ENCODE results near the gene ATG2A. TPM values are rescaled to one million over a fixed set of nuclear protein-coding genes. Genes with fewer than 3 reads are reported as not detected.

The ATG2A gene
- total RNA-seq, 1 experiment from 2014 or later, result 24.7 TPM

DNA sequence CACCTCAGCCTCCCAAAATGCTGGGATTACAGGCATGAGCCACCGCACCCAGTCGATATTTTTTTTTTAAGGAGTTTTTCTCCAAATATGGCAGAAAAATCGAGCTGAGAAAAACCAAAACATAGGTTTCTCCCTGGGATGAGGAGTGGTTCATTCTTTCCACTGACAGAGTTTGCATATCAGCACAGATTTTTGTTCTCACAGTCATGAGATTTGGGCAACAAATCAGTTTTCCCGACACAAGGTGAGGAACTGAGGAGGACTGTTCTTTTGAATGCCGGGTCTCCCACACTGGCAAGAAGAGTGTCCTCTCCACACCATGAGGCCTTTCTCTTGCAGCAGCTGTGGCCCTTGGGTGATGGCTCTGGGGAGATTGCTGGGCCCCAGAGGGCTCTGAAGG is 34.8 kb downstream of the ATG2A start:
- Histone ChIP-seq H4K20me1 (ENCODE audit: insufficient read depth) (no peaks in the 10 kb centered on the region), H3K4me1 (ENCODE audit: control insufficient read depth in 1 of 2, insufficient read depth in 2 of 2, low read length in 2 of 2) (peaks cover 6 to 21% of the 10 kb centered on the region in 2 experiments; a peak in 3 of 4 replicates), H3K9me3 (ENCODE audit: control insufficient read depth in 1 of 2, insufficient read depth in 1 of 2, low read depth in 1 of 2, low read length in 2 of 2) (no peaks in the 10 kb centered on the region), H3K4me2 (ENCODE audit: low read length) (no peak overlapping the region), H3K36me3 (ENCODE audit: control insufficient read depth in 1 of 2, insufficient read depth in 2 of 2, low read length in 2 of 2) (no peaks in the 10 kb centered on the region), H3K27ac (ENCODE audit: low read depth, low read length) (no peak overlapping the region), H3K9me2 (ENCODE audit: insufficient read depth) (no peaks in the 10 kb centered on the region), H3K9ac (ENCODE audit: low read length) (no peak overlapping the region), H3K79me2 (ENCODE audit: insufficient read depth, low read length) (peaks cover 15% of the 10 kb centered on the region), H3K4me3 (replicated peaks in 1 of 2; ENCODE audit: low read depth in 1 of 2, low read length in 2 of 2) (no peak overlapping the region), H2AFZ (ENCODE audit: low read depth, low read length, poor library complexity, severe bottlenecking) (no peak overlapping the region), H3K27me3 (ENCODE audit: insufficient read depth, low read length) (no peaks in the 10 kb centered on the region)
- intact Hi-C loops (cut with micrococcal nuclease), result no loop called here
- ChIA-PET RAD21 (ENCODE audit: low non-redundant PET in 1 of 2, low total read pairs in 2 of 2, uncharacterized antibody in 2 of 2, unreplicated experiment in 2 of 2) (no interaction called here), CTCF (no interaction called here), POLR2A (no interaction called here)
- ATAC-seq (no peak), DNase-seq (ENCODE audit: low read depth, low spot score) (no peak)
- no TSS peak for BruUV-seq (replicated peaks)
- TF ChIP-seq EGR1 (IDR thresholded peaks at IDR 0.05; ENCODE audit: low read depth), result no peak
- TF ChIP-seq, protein P1, sequence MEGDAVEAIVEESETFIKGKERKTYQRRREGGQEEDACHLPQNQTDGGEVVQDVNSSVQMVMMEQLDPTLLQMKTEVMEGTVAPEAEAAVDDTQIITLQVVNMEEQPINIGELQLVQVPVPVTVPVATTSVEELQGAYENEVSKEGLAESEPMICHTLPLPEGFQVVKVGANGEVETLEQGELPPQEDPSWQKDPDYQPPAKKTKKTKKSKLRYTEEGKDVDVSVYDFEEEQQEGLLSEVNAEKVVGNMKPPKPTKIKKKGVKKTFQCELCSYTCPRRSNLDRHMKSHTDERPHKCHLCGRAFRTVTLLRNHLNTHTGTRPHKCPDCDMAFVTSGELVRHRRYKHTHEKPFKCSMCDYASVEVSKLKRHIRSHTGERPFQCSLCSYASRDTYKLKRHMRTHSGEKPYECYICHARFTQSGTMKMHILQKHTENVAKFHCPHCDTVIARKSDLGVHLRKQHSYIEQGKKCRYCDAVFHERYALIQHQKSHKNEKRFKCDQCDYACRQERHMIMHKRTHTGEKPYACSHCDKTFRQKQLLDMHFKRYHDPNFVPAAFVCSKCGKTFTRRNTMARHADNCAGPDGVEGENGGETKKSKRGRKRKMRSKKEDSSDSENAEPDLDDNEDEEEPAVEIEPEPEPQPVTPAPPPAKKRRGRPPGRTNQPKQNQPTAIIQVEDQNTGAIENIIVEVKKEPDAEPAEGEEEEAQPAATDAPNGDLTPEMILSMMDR (IDR thresholded peaks at IDR 0.05 in 2 of 3, conservative IDR thresholded peaks at IDR 0.05 in 1 of 3; ENCODE audit: borderline replicate concordance in 1 of 3, insufficient read depth in 1 of 3, low read depth in 2 of 3, low read length in 2 of 3), result no peak
- TF ChIP-seq, protein P2, sequence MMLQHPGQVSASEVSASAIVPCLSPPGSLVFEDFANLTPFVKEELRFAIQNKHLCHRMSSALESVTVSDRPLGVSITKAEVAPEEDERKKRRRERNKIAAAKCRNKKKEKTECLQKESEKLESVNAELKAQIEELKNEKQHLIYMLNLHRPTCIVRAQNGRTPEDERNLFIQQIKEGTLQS (IDR thresholded peaks at IDR 0.05), result no peak

DNA sequence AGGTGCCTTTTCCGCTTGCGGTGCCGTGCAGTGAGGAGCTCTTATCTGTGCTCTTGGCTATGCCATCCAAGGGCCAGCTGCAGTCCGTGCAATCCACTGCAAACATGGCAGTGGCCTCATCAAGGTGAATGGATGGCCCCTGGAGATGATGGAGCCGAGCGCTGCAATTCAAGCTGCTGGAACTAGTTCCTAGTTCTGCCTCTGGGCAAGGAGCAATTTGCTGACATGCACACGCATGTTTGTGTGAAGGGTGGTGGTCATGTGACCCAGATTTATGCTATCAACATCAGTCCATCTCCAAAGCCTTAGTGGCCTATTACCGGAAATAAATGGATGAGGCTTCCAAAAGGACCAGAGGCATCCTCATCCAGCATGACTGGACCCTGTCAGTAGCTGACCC is 35.5 kb downstream of the ATG2A start:
- no peaks in the 10 kb centered on the region for H4K20me1 ChIP-seq (ENCODE audit: insufficient read depth)
- ChIA-PET CTCF (no interaction called here), RAD21 (ENCODE audit: low non-redundant PET in 1 of 2, low total read pairs in 2 of 2, uncharacterized antibody in 2 of 2, unreplicated experiment in 2 of 2) (no interaction called here), POLR2A (no interaction called here)
- no peak overlapping the region for H3K4me2 ChIP-seq (ENCODE audit: low read length)
- no peak for DNase-seq (ENCODE audit: low read depth, low spot score)
- no peak overlapping the region for H3K9ac ChIP-seq (ENCODE audit: low read length)
- peaks cover 13 to 26% of the 10 kb centered on the region in 2 experiments for H3K4me1 ChIP-seq (ENCODE audit: control insufficient read depth in 1 of 2, insufficient read depth in 2 of 2, low read length in 2 of 2)
- no peaks in the 10 kb centered on the region for H3K9me3 ChIP-seq (ENCODE audit: control insufficient read depth in 1 of 2, insufficient read depth in 1 of 2, low read depth in 1 of 2, low read length in 2 of 2)
- BruUV-seq (replicated peaks), result no TSS peak
- no peak overlapping the region for H2AFZ ChIP-seq (ENCODE audit: low read depth, low read length, poor library complexity, severe bottlenecking)
- H3K4me3 ChIP-seq (replicated peaks in 1 of 2; ENCODE audit: low read depth in 1 of 2, low read length in 2 of 2), result no peak overlapping the region
- no peaks in the 10 kb centered on the region for H3K27me3 ChIP-seq (ENCODE audit: insufficient read depth, low read length)
- H3K36me3 ChIP-seq (ENCODE audit: control insufficient read depth in 1 of 2, insufficient read depth in 2 of 2, low read length in 2 of 2), result peaks cover 0 to under 1% of the 10 kb centered on the region in 2 experiments; a peak in 1 of 4 replicates
- ATAC-seq, result no peak
- no peaks in the 10 kb centered on the region for H3K9me2 ChIP-seq (ENCODE audit: insufficient read depth)
- intact Hi-C loops (cut with micrococcal nuclease), result no loop called here
- no peak overlapping the region for H3K27ac ChIP-seq (ENCODE audit: low read depth, low read length)
- H3K79me2 ChIP-seq (ENCODE audit: insufficient read depth, low read length), result peaks cover 23% of the 10 kb centered on the region
- TF ChIP-seq POLR2A (IDR thresholded peaks at IDR 0.05; ENCODE audit: borderline replicate concordance, extremely low read depth, insufficient read depth, insufficient read length) (no peak), EZH2phosphoT487 (IDR thresholded peaks at IDR 0.05; ENCODE audit: borderline replicate concordance) (no peak), YY1 (IDR thresholded peaks at IDR 0.05; ENCODE audit: extremely low read depth, insufficient replicate concordance, low read depth, low read length) (no peak), CBX3 (IDR thresholded peaks at IDR 0.05; ENCODE audit: low read depth) (no peak)
- TF ChIP-seq, protein P3, sequence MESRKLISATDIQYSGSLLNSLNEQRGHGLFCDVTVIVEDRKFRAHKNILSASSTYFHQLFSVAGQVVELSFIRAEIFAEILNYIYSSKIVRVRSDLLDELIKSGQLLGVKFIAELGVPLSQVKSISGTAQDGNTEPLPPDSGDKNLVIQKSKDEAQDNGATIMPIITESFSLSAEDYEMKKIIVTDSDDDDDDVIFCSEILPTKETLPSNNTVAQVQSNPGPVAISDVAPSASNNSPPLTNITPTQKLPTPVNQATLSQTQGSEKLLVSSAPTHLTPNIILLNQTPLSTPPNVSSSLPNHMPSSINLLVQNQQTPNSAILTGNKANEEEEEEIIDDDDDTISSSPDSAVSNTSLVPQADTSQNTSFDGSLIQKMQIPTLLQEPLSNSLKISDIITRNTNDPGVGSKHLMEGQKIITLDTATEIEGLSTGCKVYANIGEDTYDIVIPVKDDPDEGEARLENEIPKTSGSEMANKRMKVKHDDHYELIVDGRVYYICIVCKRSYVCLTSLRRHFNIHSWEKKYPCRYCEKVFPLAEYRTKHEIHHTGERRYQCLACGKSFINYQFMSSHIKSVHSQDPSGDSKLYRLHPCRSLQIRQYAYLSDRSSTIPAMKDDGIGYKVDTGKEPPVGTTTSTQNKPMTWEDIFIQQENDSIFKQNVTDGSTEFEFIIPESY (IDR thresholded peaks at IDR 0.05; ENCODE audit: extremely low read depth, insufficient replicate concordance, low read length), result no peak
- TF ChIP-seq, protein P2 (IDR thresholded peaks at IDR 0.05), result no peak

Measured in HCT116 (cell line).